HG03139 (cell line): Measurements from ENCODE around the gene AKAP9.
"Not testable (repeated sequence)": the region's sequence is repeated elsewhere in the genome, so short reads cannot be mapped to it uniquely, and the experiment has no call there.

Source experiments
- ATAC-seq: cut with Tn5 transposase; IDR thresholded peaks from one replicate; pipeline ENCODE4 v1.9.1; 2021; ENCODE audit not compliant: unreplicated experiment

AKAP9 gene

GRCh38 chr7:91940572-91941341 lies at the start of gene AKAP9:
TSS of gene AKAP9 (plus strand) at chr7:91940862. CDS start at chr7:91941100, 238 bp downstream.
- ATAC-seq = peak; percentile 95

- no peak for ATAC-seq
Observed at GRCh38 chr7:91892099-91892705, 48.5 kb upstream of the AKAP9 start.

- no peak for ATAC-seq
Observed at GRCh38 chr7:91892821-91893340, 47.8 kb upstream of the AKAP9 start.

- not testable (repeated sequence) for ATAC-seq
Observed at GRCh38 chr7:91893699-91894098, 47.0 kb upstream of the AKAP9 start.

GRCh38 chr7:91894781-91895480 lies 45.7 kb upstream of the AKAP9 start:
- ATAC-seq = no peak

GRCh38 chr7:91898240-91898992 lies 42.2 kb upstream of the AKAP9 start:
- no peak for ATAC-seq

- ATAC-seq = no peak
Observed at GRCh38 chr7:91899563-91899962, 41.1 kb upstream of the AKAP9 start.

- ATAC-seq = no peak
Observed at GRCh38 chr7:91910171-91910570, 30.5 kb upstream of the AKAP9 start.

- no peak for ATAC-seq
Observed at GRCh38 chr7:91911121-91911520, 29.5 kb upstream of the AKAP9 start.

GRCh38 chr7:91912494-91912893 lies 28.2 kb upstream of the AKAP9 start:
- ATAC-seq = no peak

- no peak for ATAC-seq
Observed at GRCh38 chr7:91913612-91914011, 27.1 kb upstream of the AKAP9 start.

- no peak for ATAC-seq
Observed at GRCh38 chr7:91915401-91916050, 25.1 kb upstream of the AKAP9 start.

- ATAC-seq = no peak
Observed at GRCh38 chr7:91916051-91916440, 24.6 kb upstream of the AKAP9 start.

- ATAC-seq = no peak
Observed at GRCh38 chr7:91918356-91918755, 22.3 kb upstream of the AKAP9 start.

GRCh38 chr7:91922857-91923256 lies 17.8 kb upstream of the AKAP9 start:
- ATAC-seq = no peak

- no peak for ATAC-seq
Observed at GRCh38 chr7:91927912-91928311, 12.8 kb upstream of the AKAP9 start.

- no peak for ATAC-seq
Observed at GRCh38 chr7:91929463-91929862, 11.2 kb upstream of the AKAP9 start.

GRCh38 chr7:91940171-91940570 lies 491 bp upstream of the AKAP9 start:
- ATAC-seq = no peak

GRCh38 chr7:91941450-91941849 lies 788 bp downstream of the AKAP9 start:
- peak; percentile 22 for ATAC-seq

- ATAC-seq = no peak
Observed at GRCh38 chr7:91942312-91942711, 1.6 kb downstream of the AKAP9 start.

- ATAC-seq = not testable (repeated sequence)
Observed at GRCh38 chr7:91944970-91945369, 4.3 kb downstream of the AKAP9 start.
